Fibroblast of lung (primary cell): ENCODE measurements around the gene SUPV3L1. TPM values are rescaled to one million over a fixed set of nuclear protein-coding genes. Genes with fewer than 3 reads are reported as not detected.
A peak's percentile ranks its signal among the peaks of the same experiment; 100 is the strongest.

ENCODE experiments used
- DNase-seq, 2 donors: peaks; one replicate each; pipeline versions ENCODE4 v3.0.0 to v3.0.0-alpha.2; 2010; ENCODE audit warnings: low read depth in 2 of 2
- H2AFZ ChIP-seq: 2 replicates; pipeline ENCODE4 v1.5.1; 2012; ENCODE audit warnings: low read length, control low read depth, inconsistent platforms
- H3K27ac ChIP-seq: 2 replicates; pipeline ENCODE4 v1.5.1; 2011; ENCODE audit warnings: low read length, control low read depth; ENCODE audit not compliant: insufficient read depth
- H3K27me3 ChIP-seq: 2 replicates; pipeline ENCODE4 v1.5.1; 2011; ENCODE audit warnings: mild to moderate bottlenecking, low read length; ENCODE audit not compliant: control insufficient read depth, insufficient read depth
- H3K36me3 ChIP-seq: 2 replicates; pipeline ENCODE4 v1.5.1; 2011; ENCODE audit warnings: low read length; ENCODE audit not compliant: control insufficient read depth, insufficient read depth
- H3K4me1 ChIP-seq: 2 replicates; pipeline ENCODE4 v1.5.1; 2011; ENCODE audit warnings: low read length; ENCODE audit not compliant: control insufficient read depth, insufficient read depth; ENCODE audit errors: extremely low read depth
- H3K4me2 ChIP-seq: 2 replicates; pipeline ENCODE4 v1.5.1; 2011; ENCODE audit warnings: low read length, control low read depth; ENCODE audit not compliant: insufficient read depth; ENCODE audit errors: extremely low read depth
- H3K4me3 ChIP-seq, 4 experiments: fragments of 200-600 bp in 1 of 4; sonication (generic) in 1 of 4; replicated peaks in 1 of 4; 2 replicates each; pipeline ENCODE4 v1.5.1; 2011 to 2016; ENCODE audit warnings: low read length in 4 of 4, low read depth in 3 of 4, mild to moderate bottlenecking in 3 of 4, control low read depth in 2 of 4, inconsistent platforms in 1 of 4, mixed read lengths in 1 of 4; ENCODE audit not compliant: insufficient read depth in 1 of 4; ENCODE audit errors: control extremely low read depth in 1 of 4
- H3K79me2 ChIP-seq: 2 replicates; pipeline ENCODE4 v1.5.1; 2012; ENCODE audit warnings: mild to moderate bottlenecking, low read length, inconsistent platforms; ENCODE audit not compliant: control insufficient read depth, insufficient read depth
- H3K9ac ChIP-seq: 2 replicates; pipeline ENCODE4 v1.5.1; 2011; ENCODE audit warnings: mild to moderate bottlenecking, low read length, control low read depth; ENCODE audit not compliant: insufficient read depth
- H3K9me3 ChIP-seq: 2 replicates; pipeline ENCODE4 v1.5.1; 2012; ENCODE audit warnings: low read depth, low read length; ENCODE audit not compliant: control insufficient read depth, insufficient read depth
- H4K20me1 ChIP-seq: 2 replicates; pipeline ENCODE4 v1.5.1; 2011; ENCODE audit warnings: low read length; ENCODE audit not compliant: control insufficient read depth, insufficient read depth; ENCODE audit errors: extremely low read depth
- CTCF ChIP-seq, 2 donors: IDR thresholded peaks in 1 of 2; conservative IDR thresholded peaks in 1 of 2; 1 replicate in 1 of 2; 2 replicates in 1 of 2; pipeline ENCODE4 v1.5.1; 2011 to 2012; ENCODE audit warnings: low read length in 2 of 2, control low read depth in 1 of 2, inconsistent platforms in 1 of 2, low read depth in 1 of 2, mild to moderate bottlenecking in 1 of 2
- EZH2 ChIP-seq: IDR thresholded peaks from 2 replicates; pipeline ENCODE4 v1.5.1; 2012; ENCODE audit warnings: low read length, control low read depth, mild to moderate bottlenecking; ENCODE audit errors: missing control alignments
- polyA plus RNA-seq, 2 donors: library from polyadenylated mRNA; depleted of rRNA in 1 of 2; stranded (reverse) in 1 of 2; unstranded in 1 of 2; fragments of >200 nt; gene quantifications; 2 replicates each; pipeline ENCODE4 v1.2.1, GENCODE V29; 2011 to 2012; ENCODE audit warnings: missing spikeins in 1 of 2
- total RNA-seq: library from RNA; depleted of rRNA; stranded (reverse); fragments of >200 nt; gene quantifications from 2 replicates; pipeline ENCODE4 v1.2.1, GENCODE V29; 2014

Gene SUPV3L1
- total and polyA plus RNA-seq, 2 donors (not counting 1 experiment from before 2014, with no cell fraction given): 31.8 to 49.5 TPM

- no peak overlapping the region for H3K4me2 ChIP-seq
- H3K27me3 ChIP-seq: no peaks in the 10 kb centered on the region
- H3K4me3 ChIP-seq: no peak overlapping the region
- no peaks in the 10 kb centered on the region for H3K4me1 ChIP-seq
- H3K9ac ChIP-seq: no peak overlapping the region
- TF ChIP-seq CTCF (conservative IDR thresholded peaks at IDR 0.05 in 1 of 2, IDR thresholded peaks at IDR 0.05 in 1 of 2; ENCODE audit: low read depth in 1 of 2, low read length in 2 of 2): no peak
- TF ChIP-seq EZH2: no peak
- no peaks in the 10 kb centered on the region for H3K36me3 ChIP-seq
- no peak overlapping the region for H3K27ac ChIP-seq
- no peak for DNase-seq
- H4K20me1 ChIP-seq: no peaks in the 10 kb centered on the region
- no peaks in the 10 kb centered on the region for H3K79me2 ChIP-seq
- no peak overlapping the region for H2AFZ ChIP-seq
- no peaks in the 10 kb centered on the region for H3K9me3 ChIP-seq
These were observed 60.4 kb downstream of the SUPV3L1 start for GRCh38 chr10:69240455-69240854.

GRCh38 chr10:69241575-69241974 is 61.5 kb downstream of the SUPV3L1 start:
- no peak for TF ChIP-seq EZH2
- no peak for TF ChIP-seq CTCF (conservative IDR thresholded peaks at IDR 0.05 in 1 of 2, IDR thresholded peaks at IDR 0.05 in 1 of 2; ENCODE audit: low read depth in 1 of 2, low read length in 2 of 2)
- Histone ChIP-seq H4K20me1 (no peaks in the 10 kb centered on the region), H3K9ac (no peak overlapping the region), H3K79me2 (no peaks in the 10 kb centered on the region), H3K4me2 (peak overlapping the region; percentile 10), H3K27me3 (no peaks in the 10 kb centered on the region), H3K27ac (no peak overlapping the region), H3K4me1 (no peaks in the 10 kb centered on the region), H3K9me3 (no peaks in the 10 kb centered on the region), H3K36me3 (no peaks in the 10 kb centered on the region), H3K4me3 (no peak overlapping the region), H2AFZ (no peak overlapping the region)
- DNase-seq: peak; percentile 34 to 80

GRCh38 chr10:69242040-69242851 is 62.2 kb downstream of the SUPV3L1 start:
- Histone ChIP-seq H3K4me3 (no peak overlapping the region), H3K79me2 (no peaks in the 10 kb centered on the region), H3K9me3 (no peaks in the 10 kb centered on the region), H3K4me2 (no peak overlapping the region), H3K27ac (no peak overlapping the region), H3K27me3 (no peaks in the 10 kb centered on the region), H3K4me1 (no peaks in the 10 kb centered on the region), H2AFZ (no peak overlapping the region), H3K36me3 (no peaks in the 10 kb centered on the region), H4K20me1 (no peaks in the 10 kb centered on the region), H3K9ac (no peak overlapping the region)
- no peak for TF ChIP-seq CTCF (conservative IDR thresholded peaks at IDR 0.05 in 1 of 2, IDR thresholded peaks at IDR 0.05 in 1 of 2; ENCODE audit: low read depth in 1 of 2, low read length in 2 of 2)
- no peak for TF ChIP-seq EZH2
- DNase-seq: peak in 1 of 2 donors; percentile 65
